ENCODE measurements around the gene FRMD4A.
"Not testable (repeated sequence)": the region's sequence is repeated elsewhere in the genome, so short reads cannot be mapped to it uniquely, and the experiment has no call there.

Gene FRMD4A

DNA sequence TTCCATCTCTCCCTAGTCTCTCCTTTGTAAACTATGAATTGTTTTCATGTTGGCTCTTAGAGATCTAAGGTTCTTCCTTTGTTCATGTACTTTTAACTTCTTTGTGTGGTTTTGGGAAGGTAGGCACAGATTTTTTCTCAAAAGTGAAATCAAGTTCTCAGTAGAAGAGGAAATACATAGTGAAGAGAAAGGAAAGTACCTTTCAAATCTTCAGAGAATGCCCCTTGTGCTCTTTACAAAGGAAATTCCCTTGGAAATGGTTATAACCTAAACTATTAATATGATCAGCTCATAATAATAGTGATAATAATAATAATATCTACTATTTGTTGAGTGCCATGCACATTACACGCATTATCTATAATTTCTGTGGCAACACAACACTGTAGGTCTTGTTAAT is 425.4 kb downstream of the FRMD4A start:
- H3K27ac Mint-ChIP-seq: no peak overlapping the region
- CTCF ChIA-PET: no interaction called here
- H3K36me3 Mint-ChIP-seq: no peaks in the 10 kb centered on the region
- no peaks in the 10 kb centered on the region for H3K9me3 Mint-ChIP-seq
- H3K27me3 Mint-ChIP-seq: peaks cover 7% of the 10 kb centered on the region
- H3K4me3 Mint-ChIP-seq: no peak overlapping the region
- no peaks in the 10 kb centered on the region for H3K4me1 Mint-ChIP-seq
- DNase-seq: no peak

- CTCF ChIA-PET: no interaction called here
- Mint-ChIP-seq H3K27ac (no peak overlapping the region), H3K4me3 (no peak overlapping the region), H3K36me3 (no peaks in the 10 kb centered on the region), H3K9me3 (no peaks in the 10 kb centered on the region), H3K27me3 (peaks cover 4% of the 10 kb centered on the region), H3K4me1 (no peaks in the 10 kb centered on the region)
- DNase-seq: no peak
Measured at GRCh38 chr10:13904064-13904463, 426.7 kb downstream of the FRMD4A start.

- no peak overlapping the region for H3K27ac Mint-ChIP-seq
- H3K27me3 Mint-ChIP-seq: peaks cover 4% of the 10 kb centered on the region
- no peaks in the 10 kb centered on the region for H3K4me1 Mint-ChIP-seq
- CTCF ChIA-PET: no interaction called here
- no peaks in the 10 kb centered on the region for H3K9me3 Mint-ChIP-seq
- DNase-seq: no peak
- H3K4me3 Mint-ChIP-seq: no peak overlapping the region
- H3K36me3 Mint-ChIP-seq: no peaks in the 10 kb centered on the region
Measured at GRCh38 chr10:13902868-13903587, 427.7 kb downstream of the FRMD4A start.

GRCh38 chr10:13899941-13900340 is 430.8 kb downstream of the FRMD4A start:
- no peaks in the 10 kb centered on the region for H3K4me1 Mint-ChIP-seq
- no peaks in the 10 kb centered on the region for H3K9me3 Mint-ChIP-seq
- H3K4me3 Mint-ChIP-seq: no peak overlapping the region
- peaks cover 12% of the 10 kb centered on the region for H3K27me3 Mint-ChIP-seq
- CTCF ChIA-PET: interaction anchor here (1.1 kb wide), 1 partner anchor 11 kb away, joined by 3 read pairs; no protein-coding TSS in a partner anchor
- H3K36me3 Mint-ChIP-seq: no peaks in the 10 kb centered on the region
- no peak overlapping the region for H3K27ac Mint-ChIP-seq
- no peak for DNase-seq

DNA sequence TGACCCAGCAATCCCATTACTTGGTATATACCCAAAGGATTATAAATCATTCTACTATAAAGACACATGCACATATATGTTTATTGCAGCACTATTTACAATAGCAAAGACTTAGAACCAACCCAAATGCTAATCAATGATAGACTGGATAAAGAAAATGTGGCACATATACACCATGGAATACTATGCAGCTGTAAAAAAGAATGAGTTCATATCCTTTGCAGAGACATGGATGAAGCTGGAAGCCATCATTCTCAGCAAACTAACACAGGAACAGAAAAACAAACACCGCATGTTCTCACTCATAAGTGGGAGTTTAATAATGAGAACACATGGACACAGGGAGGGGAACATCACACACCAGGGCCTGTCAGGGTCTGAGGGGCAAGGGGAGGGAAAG is 434.6 kb downstream of the FRMD4A start:
- H3K4me1 Mint-ChIP-seq, H3K27ac Mint-ChIP-seq, H3K36me3 Mint-ChIP-seq, H3K9me3 Mint-ChIP-seq, DNase-seq, CTCF ChIA-PET, H3K4me3 Mint-ChIP-seq: not testable (repeated sequence)
- H3K27me3 Mint-ChIP-seq: peaks cover 45% of the 10 kb centered on the region

DNA sequence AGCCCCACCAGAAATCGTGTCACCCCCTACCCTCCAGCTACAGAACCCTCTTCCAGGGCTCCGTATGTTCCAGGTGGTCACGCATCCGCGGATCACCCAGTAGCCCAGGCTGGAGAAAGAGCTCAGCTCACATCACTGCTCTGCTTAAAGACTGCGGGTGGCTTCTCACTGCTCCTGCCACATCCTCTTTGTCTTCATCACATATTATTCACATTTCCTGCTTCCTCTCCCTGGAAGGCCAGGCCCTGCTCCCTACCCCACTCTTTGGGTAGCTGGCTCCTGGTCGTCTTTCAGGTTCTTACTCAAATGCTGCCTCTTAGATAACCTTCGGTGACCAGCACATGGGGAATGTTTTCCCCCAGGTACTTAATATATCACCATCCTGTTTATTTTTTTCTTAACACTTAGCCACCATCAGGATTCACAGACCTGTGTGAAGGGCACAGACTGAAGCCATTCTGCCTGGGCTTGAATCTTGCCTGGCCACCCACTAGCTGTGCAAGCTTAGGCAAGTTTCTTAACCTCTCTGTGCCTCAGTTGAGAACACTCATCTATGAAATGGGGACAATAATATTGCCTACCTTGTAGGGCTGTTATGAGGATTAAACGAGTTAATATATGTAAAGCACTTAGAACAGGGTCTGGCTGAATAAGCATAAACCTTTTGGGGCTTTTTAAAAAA is 436.2 kb downstream of the FRMD4A start:
- H3K4me3 Mint-ChIP-seq: no peak overlapping the region
- H3K9me3 Mint-ChIP-seq: no peaks in the 10 kb centered on the region
- CTCF ChIA-PET: no interaction called here
- DNase-seq: no peak
- peak overlapping the region; percentile 8 for H3K27ac Mint-ChIP-seq
- H3K4me1 Mint-ChIP-seq: peaks cover 12% of the 10 kb centered on the region
- H3K36me3 Mint-ChIP-seq: no peaks in the 10 kb centered on the region
- H3K27me3 Mint-ChIP-seq: peaks cover 61% of the 10 kb centered on the region

DNA sequence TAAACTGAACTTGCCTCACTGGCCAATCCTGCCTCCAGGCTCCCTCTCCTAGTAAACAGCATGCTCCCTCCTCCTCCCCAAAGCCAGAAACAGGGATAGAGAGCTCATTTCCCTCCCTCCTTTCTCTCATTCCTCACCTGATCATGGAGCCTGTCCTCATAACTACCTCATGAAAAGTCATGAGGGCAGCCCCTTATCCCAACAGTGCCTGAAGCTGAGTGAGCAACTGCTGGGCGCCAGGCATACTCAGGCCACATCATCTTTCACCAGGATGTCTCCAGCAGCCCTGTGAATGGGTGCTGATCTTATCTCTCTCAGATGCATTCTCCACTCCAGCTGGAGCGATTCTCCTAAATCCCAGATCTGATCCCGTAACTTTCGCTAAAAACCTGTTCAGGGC is 436.8 kb downstream of the FRMD4A start:
- H3K4me3 Mint-ChIP-seq: no peak overlapping the region
- DNase-seq: no peak
- H3K9me3 Mint-ChIP-seq: no peaks in the 10 kb centered on the region
- no peak overlapping the region for H3K27ac Mint-ChIP-seq
- H3K4me1 Mint-ChIP-seq: peaks cover 12% of the 10 kb centered on the region
- H3K36me3 Mint-ChIP-seq: no peaks in the 10 kb centered on the region
- H3K27me3 Mint-ChIP-seq: peaks cover 67% of the 10 kb centered on the region
- CTCF ChIA-PET: no interaction called here

GRCh38 chr10:13892871-13893270 is 437.9 kb downstream of the FRMD4A start:
- H3K27ac Mint-ChIP-seq: no peak overlapping the region
- H3K9me3 Mint-ChIP-seq: no peaks in the 10 kb centered on the region
- CTCF ChIA-PET: no interaction called here
- H3K36me3 Mint-ChIP-seq: no peaks in the 10 kb centered on the region
- DNase-seq: no peak
- no peak overlapping the region for H3K4me3 Mint-ChIP-seq
- H3K27me3 Mint-ChIP-seq: peaks cover 74% of the 10 kb centered on the region
- H3K4me1 Mint-ChIP-seq: peaks cover 12% of the 10 kb centered on the region

GRCh38 chr10:13892001-13892491 is 438.7 kb downstream of the FRMD4A start:
- Mint-ChIP-seq H3K36me3 (no peaks in the 10 kb centered on the region), H3K27ac (no peak overlapping the region), H3K9me3 (no peaks in the 10 kb centered on the region), H3K4me1 (peaks cover 12% of the 10 kb centered on the region), H3K27me3 (peaks cover 80% of the 10 kb centered on the region), H3K4me3 (peak overlapping the region; percentile 28)
- CTCF ChIA-PET: no interaction called here
- DNase-seq: no peak

- Mint-ChIP-seq H3K27ac (no peak overlapping the region), H3K27me3 (peaks cover 84% of the 10 kb centered on the region), H3K4me3 (peak overlapping the region; percentile 22), H3K4me1 (peaks cover 12% of the 10 kb centered on the region), H3K36me3 (no peaks in the 10 kb centered on the region), H3K9me3 (no peaks in the 10 kb centered on the region)
- no peak for DNase-seq
- CTCF ChIA-PET: no interaction called here
Measured at GRCh38 chr10:13891128-13892000, 439.4 kb downstream of the FRMD4A start.

DNA sequence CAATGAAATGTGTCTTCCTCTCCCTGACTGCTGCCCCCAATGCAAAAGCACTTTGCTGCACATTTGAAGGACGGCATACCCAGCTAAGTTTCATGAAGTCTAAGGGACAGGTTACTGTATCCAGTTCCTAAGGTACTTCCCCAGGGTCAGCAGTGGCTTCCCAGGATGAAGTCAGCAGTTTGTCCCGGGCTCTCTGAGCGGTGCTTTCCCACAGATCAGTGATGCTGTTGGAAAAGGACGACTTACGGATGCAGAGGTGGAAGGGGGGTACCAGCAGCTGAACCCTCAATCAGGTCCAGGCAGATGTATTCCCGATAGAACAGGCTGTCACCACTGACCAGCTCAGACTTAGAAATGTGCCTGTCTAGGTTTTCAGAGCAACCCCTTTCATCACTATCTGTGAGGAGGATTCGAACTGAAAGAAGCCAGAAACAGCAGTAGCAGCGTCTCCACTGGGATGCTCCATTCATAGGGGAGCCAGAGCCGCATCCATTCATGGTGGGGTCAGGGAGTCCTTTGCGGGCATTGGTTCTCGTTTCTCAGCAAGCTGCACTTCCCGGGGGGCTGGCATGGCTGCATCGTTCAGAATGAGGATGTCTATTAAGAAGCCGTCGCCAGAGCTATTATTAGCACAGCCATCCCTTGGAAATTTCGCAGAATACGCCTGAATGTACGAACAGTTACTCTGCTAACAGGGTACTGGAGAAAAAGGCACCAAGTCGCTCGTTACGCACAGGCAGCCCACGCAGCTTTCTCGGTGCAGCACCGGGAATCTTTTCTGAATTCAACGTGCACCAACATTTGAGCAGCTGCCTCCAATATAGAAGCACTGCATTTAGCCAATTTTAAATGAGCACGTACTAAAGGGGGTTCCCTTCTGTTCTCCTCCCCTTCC is 440.2 kb downstream of the FRMD4A start:
- Mint-ChIP-seq H3K4me3 (no peak overlapping the region), H3K9me3 (no peaks in the 10 kb centered on the region), H3K36me3 (no peaks in the 10 kb centered on the region), H3K4me1 (peaks cover 12% of the 10 kb centered on the region), H3K27me3 (peaks cover 86% of the 10 kb centered on the region), H3K27ac (no peak overlapping the region)
- CTCF ChIA-PET: no interaction called here
- DNase-seq: no peak

- Mint-ChIP-seq H3K36me3 (no peaks in the 10 kb centered on the region), H3K27ac (no peak overlapping the region), H3K4me1 (peaks cover 8% of the 10 kb centered on the region), H3K27me3 (peaks cover 69% of the 10 kb centered on the region), H3K4me3 (no peak overlapping the region), H3K9me3 (no peaks in the 10 kb centered on the region)
- DNase-seq: no peak
- CTCF ChIA-PET: interaction anchor here (0.6 kb wide), 1 partner anchor 152 kb away, joined by 4 read pairs; no protein-coding TSS in a partner anchor
Measured at GRCh38 chr10:13887761-13888160, 443.0 kb downstream of the FRMD4A start.

DNA sequence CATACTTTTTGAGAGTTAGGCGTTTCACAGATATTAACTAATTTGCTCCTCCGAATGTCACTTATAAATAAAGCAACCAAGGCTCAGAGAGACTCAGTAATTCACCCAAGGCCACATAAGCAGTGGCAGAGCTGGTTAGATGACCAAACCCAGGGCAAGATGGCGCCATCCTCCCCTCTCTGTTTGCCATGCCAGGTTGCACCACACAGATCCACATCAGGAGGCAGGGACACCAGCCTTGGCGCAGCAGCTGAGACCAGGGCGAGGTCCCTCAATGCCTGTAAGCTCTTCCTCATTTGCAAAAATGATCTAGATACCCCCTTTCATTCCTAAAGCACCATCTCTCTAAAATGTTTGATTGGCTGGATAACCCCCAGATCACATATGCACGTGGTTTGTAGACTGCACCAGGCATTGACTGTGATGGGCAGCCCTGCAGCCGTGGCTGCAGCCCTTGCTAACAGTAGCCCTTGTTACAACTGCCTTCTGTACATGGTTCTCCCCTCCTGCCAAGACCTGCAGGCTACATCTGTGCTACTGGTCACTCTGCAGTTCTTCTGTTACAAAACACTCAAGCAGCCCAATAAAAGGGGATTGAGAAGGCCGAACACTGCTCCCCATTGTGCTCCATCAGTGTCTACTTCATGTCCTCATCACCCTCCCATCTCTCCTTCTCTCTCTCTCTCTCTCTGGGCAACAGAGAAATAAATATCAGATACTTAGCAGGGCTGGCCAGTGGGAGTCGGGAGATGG is 445.3 kb downstream of the FRMD4A start:
- CTCF ChIA-PET: no interaction called here
- Mint-ChIP-seq H3K27ac (no peak overlapping the region), H3K36me3 (no peaks in the 10 kb centered on the region), H3K9me3 (no peaks in the 10 kb centered on the region), H3K27me3 (peaks cover 47% of the 10 kb centered on the region), H3K4me1 (no peaks in the 10 kb centered on the region), H3K4me3 (no peak overlapping the region)
- no peak for DNase-seq
